Large intestine (tissue), 3 donors: ENCODE results near the gene LOXHD1. TPM values are rescaled to one million over a fixed set of nuclear protein-coding genes. Genes with fewer than 3 reads are reported as not detected.
A peak's percentile ranks its signal among the peaks of the same experiment; 100 is the strongest.

Experiments
- DNase-seq, 2 donors: peaks; one replicate each; pipeline versions ENCODE4 v3.0.0 to v3.0.0-alpha.2; 2013
- H3K27ac ChIP-seq: one replicate; pipeline ENCODE4 v1.5.1; 2013; ENCODE audit warnings: low read length
- H3K27me3 ChIP-seq: 2 replicates; pipeline ENCODE4 v1.6.1; 2013; ENCODE audit warnings: low read length; ENCODE audit not compliant: control insufficient read depth, insufficient read depth
- H3K36me3 ChIP-seq: 2 replicates; pipeline ENCODE4 v1.6.1; 2013; ENCODE audit warnings: low read length; ENCODE audit not compliant: control insufficient read depth, insufficient read depth
- H3K4me1 ChIP-seq: one replicate; pipeline ENCODE4 v1.6.1; 2013; ENCODE audit warnings: low read length; ENCODE audit not compliant: control insufficient read depth, insufficient read depth
- H3K4me3 ChIP-seq: one replicate; pipeline ENCODE4 v1.5.1; 2013; ENCODE audit warnings: low read length
- H3K9me3 ChIP-seq: one replicate; pipeline ENCODE4 v1.6.1; 2013; ENCODE audit warnings: mild to moderate bottlenecking, low read depth, low read length, moderate library complexity; ENCODE audit not compliant: control insufficient read depth
- WGBS: methylation state at CpG from one replicate; pipeline ENCODE4 v1.1.5; 2013; ENCODE audit warnings: low lambda C conversion rate; ENCODE audit not compliant: insufficient coverage; 5-methylcytosine and 5-hydroxymethylcytosine counted together
- polyA plus RNA-seq: library from polyadenylated mRNA; unstranded; fragments of 120-200 nt; gene quantifications from one replicate; pipeline ENCODE4 v1.2.1, GENCODE V29; 2013

The LOXHD1 gene
- polyA plus RNA-seq, 1 donor: 0.49 TPM

DNA sequence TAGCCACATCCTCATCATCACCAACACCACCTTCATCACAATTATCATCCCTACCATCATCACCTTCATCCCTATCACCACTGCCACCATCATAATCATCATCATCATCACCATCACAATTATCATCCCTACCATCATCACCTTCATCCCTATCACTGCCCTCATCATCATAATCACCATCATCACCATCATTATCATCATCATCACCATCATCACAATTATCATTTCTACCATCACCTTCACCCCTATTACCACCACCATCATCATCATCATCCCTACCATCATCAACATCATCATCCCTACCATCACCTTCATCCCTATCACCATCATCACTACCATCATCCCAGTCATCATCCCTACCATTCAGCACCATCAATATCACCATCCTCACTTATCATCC lies 140.5 kb downstream of the LOXHD1 start:
- H3K27me3 ChIP-seq: no peaks in the 10 kb centered on the region
- H3K4me3 ChIP-seq: no peak overlapping the region
- H3K9me3 ChIP-seq: no peaks in the 10 kb centered on the region
- H3K4me1 ChIP-seq: no peaks in the 10 kb centered on the region
- no peak for DNase-seq
- no peaks in the 10 kb centered on the region for H3K36me3 ChIP-seq
- H3K27ac ChIP-seq: no peak overlapping the region

DNA sequence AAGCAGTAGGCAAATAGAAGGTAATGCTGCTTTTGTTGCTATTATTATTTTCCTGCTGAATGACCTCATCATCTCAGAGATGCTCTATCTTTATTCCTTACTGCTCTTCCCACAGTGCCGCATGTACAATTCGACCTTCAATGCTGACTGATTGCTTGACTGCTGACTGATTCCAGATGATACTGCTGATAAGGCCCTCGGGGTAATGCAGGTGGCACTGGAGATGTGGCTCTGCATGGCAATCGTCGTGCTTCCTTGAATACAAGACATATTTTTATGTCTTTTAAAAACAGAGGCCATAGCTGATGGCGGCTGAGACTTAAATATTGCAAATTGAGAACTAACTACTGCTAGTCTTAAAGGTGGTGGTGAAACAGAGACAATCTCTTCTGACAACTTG lies 146.6 kb downstream of the LOXHD1 start:
- H3K4me1 ChIP-seq: no peaks in the 10 kb centered on the region
- DNase-seq: no peak
- H3K27ac ChIP-seq: no peak overlapping the region
- WGBS: no CpG with 5 or more reads among the region's 6 CpGs
- no peak overlapping the region for H3K4me3 ChIP-seq
- H3K9me3 ChIP-seq: no peaks in the 10 kb centered on the region
- H3K36me3 ChIP-seq: no peaks in the 10 kb centered on the region
- H3K27me3 ChIP-seq: no peaks in the 10 kb centered on the region

DNA sequence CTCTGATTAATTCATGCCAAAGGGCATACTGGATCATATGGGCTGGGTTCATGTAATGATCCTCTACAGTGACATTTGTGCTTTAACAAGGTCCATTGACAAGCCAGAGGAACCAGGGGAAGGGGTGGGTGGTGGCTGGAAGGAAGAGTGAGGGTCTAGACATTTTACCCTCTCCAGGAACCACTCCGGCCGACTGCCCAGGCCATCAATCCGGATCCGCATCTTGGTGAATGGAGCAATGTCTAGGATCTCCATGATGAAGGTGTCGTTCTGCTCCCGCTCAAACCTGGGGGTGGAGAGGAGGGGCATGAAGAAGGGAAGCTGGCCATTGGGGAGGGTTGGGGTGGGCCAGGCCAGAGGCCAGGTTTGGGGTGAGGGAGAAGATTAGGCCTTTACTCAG lies 147.5 kb downstream of the LOXHD1 start:
- Histone ChIP-seq H3K27ac (no peak overlapping the region), H3K4me3 (no peak overlapping the region), H3K9me3 (no peaks in the 10 kb centered on the region), H3K27me3 (no peaks in the 10 kb centered on the region), H3K36me3 (no peaks in the 10 kb centered on the region), H3K4me1 (no peaks in the 10 kb centered on the region)
- DNase-seq: no peak
- WGBS: no CpG with 5 or more reads among the region's 6 CpGs

DNA sequence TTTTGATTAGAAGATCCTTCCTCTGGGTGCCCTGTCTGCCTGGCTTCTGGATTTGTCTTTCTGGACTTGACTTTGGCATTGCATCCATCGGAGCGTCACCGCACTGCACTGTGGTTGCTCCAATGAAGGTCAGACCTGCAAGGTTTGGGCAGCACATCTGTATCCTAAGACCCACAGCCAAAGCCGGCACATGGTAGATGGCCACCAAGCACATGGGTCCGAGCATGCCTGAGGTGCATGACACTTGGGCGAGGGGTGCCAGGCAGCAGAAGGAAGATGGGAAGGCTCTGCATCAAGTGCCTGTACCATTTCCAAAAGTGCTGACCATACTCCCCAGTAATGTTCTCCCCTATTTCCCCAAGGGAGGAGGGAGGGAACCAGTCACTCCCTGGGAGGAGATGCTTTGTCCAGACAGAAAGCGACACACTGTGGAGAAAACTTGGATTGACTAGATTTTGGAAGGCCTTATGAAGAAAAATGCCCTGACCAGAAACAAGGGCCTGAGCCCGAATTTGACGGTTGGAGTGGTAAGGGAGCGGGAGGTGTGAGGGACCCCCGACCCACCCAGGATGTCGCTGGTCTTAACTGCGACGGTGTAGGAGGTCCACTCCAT lies 149.9 kb downstream of the LOXHD1 start:
- no peak for DNase-seq
- H3K4me3 ChIP-seq: no peak overlapping the region
- no CpG with 5 or more reads among the region's 14 CpGs for WGBS
- H3K27me3 ChIP-seq: no peaks in the 10 kb centered on the region
- no peak overlapping the region for H3K27ac ChIP-seq
- no peaks in the 10 kb centered on the region for H3K4me1 ChIP-seq
- no peaks in the 10 kb centered on the region for H3K36me3 ChIP-seq
- no peaks in the 10 kb centered on the region for H3K9me3 ChIP-seq

DNA sequence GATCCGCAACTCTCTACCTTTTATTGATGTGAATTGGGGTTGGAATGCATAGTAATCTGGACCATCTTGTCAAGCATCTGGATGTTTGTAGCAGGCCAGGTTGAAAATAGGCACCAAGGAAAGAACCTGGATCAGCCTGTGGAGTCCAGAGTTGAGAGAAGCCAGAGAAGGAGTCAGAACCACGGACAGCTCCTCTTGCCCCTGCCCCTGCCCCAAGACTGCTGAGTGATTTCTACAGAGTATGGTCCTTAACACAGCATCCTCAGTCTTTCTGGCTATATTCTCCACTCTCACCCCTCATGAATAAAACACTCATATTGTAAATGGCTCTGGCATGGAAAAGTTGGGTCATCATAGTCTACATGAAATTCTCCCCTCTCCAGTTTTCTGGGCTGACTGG lies 154.6 kb downstream of the LOXHD1 start:
- H3K27ac ChIP-seq: no peak overlapping the region
- no peaks in the 10 kb centered on the region for H3K36me3 ChIP-seq
- H3K4me1 ChIP-seq: no peaks in the 10 kb centered on the region
- no peaks in the 10 kb centered on the region for H3K9me3 ChIP-seq
- H3K4me3 ChIP-seq: no peak overlapping the region
- no peaks in the 10 kb centered on the region for H3K27me3 ChIP-seq
- no CpG with 5 or more reads among the region's 2 CpGs for WGBS
- peak in 1 of 2 donors; percentile 15 for DNase-seq

DNA sequence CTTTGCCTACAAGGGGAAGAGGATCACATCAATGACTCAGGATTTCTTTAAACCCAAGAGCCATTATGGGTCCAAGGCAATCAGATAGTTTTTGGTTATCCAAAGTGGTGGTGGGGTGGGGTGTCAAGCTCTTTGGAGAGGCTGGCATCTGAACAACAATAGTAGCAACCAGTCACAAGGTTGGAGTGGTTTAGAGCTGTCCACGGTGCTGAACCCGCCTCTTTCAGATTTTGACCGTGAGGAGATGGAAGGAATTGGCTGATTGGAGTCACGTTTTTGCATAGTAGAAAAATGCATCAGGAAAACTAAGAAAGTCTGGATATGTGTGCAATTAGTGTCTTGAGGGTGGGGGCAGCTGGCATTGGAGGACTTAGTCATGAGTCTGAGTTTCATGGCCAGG lies 159.9 kb downstream of the LOXHD1 start:
- no peaks in the 10 kb centered on the region for H3K27me3 ChIP-seq
- H3K27ac ChIP-seq: no peak overlapping the region
- H3K36me3 ChIP-seq: no peaks in the 10 kb centered on the region
- no peaks in the 10 kb centered on the region for H3K9me3 ChIP-seq
- H3K4me3 ChIP-seq: no peak overlapping the region
- no peaks in the 10 kb centered on the region for H3K4me1 ChIP-seq
- peak in 1 of 2 donors; percentile 11 for DNase-seq
- 0% methylated on average over 2 of the region's 4 CpGs for WGBS

DNA sequence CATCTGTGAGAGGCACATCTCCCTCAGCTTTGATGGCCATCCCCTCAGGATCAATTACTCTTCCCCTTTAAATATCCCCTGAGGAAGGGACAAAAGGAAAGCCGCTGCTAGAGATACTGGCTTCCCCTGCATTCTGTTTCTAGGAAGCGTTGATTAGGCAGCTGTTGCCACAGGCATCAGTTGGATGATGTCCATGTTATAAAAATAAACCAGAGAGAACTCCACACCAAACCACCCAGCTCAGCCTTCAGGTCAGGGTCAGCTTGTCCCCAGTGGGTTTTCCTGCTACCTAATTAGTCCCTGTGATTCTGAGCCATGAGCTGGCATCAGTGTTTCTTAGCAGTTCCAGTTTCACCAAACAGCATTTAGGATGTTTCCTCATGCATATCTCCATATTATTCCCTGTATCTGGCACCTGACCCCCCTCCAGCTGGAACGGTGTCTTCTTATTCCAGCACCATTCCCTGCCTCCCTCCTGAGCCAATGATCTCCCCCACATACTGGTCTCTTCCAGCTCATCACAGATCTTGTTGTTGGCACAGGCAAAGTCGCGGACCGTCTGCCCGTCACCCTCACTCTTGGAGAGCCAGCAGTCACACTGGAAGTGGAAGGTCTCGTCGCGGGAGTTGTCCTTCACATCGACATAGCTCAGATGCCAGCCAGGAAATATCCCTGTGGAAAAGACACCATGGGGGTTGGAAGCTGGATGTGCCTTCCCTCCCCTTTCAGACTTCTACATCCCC lies 168.4 kb downstream of the LOXHD1 start:
- no peak overlapping the region for H3K4me3 ChIP-seq
- no peaks in the 10 kb centered on the region for H3K9me3 ChIP-seq
- DNase-seq: no peak
- WGBS: 100% methylated on average over 1 of the region's 11 CpGs
- peaks cover 9% of the 10 kb centered on the region for H3K27me3 ChIP-seq
- H3K36me3 ChIP-seq: no peaks in the 10 kb centered on the region
- H3K27ac ChIP-seq: no peak overlapping the region
- H3K4me1 ChIP-seq: no peaks in the 10 kb centered on the region

DNA sequence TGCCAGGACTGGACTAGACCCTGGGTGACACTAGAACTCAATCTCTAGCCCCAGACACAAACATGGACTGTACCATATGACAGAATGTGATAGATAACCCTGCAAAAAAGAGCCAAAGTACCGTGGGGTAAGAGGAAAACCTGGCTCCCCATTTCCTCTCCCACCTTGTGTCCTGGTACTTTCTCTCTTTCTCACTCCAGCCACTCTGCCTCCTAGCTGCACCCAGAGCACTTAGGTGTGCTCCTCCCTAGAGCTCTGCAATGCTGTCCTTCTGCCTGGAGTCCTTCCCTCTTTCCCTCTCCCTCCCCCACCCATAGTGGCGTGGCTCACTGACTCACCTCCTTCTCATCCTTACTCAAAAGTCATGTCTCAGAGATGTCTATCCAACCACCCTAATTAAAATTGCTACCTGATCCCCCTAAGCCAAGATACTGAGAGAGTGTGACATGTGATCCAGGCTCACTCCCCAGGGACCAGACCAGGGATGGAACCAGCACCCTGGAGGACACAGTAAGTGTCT lies 171.3 kb downstream of the LOXHD1 start:
- Histone ChIP-seq H3K9me3 (no peaks in the 10 kb centered on the region), H3K36me3 (no peaks in the 10 kb centered on the region), H3K27me3 (peaks cover 9% of the 10 kb centered on the region), H3K4me3 (no peak overlapping the region), H3K4me1 (no peaks in the 10 kb centered on the region), H3K27ac (no peak overlapping the region)
- DNase-seq: no peak
- no CpG with 5 or more reads among the region's 2 CpGs for WGBS

DNA sequence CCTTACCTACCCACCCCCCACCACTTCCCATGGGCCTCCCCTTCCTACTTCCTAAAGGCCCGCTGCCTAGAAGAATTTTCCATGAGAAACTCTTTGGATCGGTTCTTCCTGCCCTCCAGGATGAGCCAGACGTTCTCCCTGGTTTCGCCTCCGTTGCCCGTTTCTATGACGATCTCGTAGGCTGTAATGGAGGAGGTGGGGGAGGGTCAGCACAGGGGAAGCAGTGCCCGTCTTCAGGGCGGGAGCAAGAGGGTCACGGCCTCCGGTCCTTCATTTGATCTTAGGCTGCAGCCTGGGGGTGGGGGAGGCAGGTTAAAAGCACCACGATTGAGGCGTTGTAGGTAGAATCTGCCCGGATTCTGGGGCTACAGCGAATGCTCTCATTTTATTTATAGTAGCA lies 172.0 kb downstream of the LOXHD1 start:
- H3K4me1 ChIP-seq: no peaks in the 10 kb centered on the region
- H3K9me3 ChIP-seq: no peaks in the 10 kb centered on the region
- no CpG with 5 or more reads among the region's 16 CpGs for WGBS
- no peak overlapping the region for H3K27ac ChIP-seq
- H3K4me3 ChIP-seq: no peak overlapping the region
- H3K36me3 ChIP-seq: no peaks in the 10 kb centered on the region
- peaks cover 9% of the 10 kb centered on the region for H3K27me3 ChIP-seq
- DNase-seq: no peak

DNA sequence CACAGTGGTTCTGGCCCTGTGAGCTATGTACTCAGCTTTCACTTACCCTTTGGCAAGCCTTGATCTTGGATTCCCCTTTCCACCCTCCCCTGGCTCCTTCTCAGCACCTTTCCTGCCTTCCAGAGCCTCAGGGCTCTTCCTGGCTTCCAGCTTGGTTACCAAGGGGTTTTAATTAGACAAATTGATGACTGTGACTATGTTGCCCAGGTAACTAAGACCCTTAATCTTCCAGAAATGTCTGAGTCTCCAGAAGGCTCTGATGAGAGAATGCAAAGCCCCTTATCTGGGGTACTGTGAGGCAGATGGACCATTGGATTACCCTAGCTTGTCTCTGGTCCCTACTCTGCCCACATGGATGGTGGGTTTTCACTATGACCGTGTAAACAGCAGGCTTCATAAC lies 174.2 kb downstream of the LOXHD1 start:
- Histone ChIP-seq H3K36me3 (no peaks in the 10 kb centered on the region), H3K27ac (no peak overlapping the region), H3K27me3 (peaks cover 9% of the 10 kb centered on the region), H3K4me3 (no peak overlapping the region), H3K4me1 (no peaks in the 10 kb centered on the region), H3K9me3 (no peaks in the 10 kb centered on the region)
- no peak for DNase-seq
- no CpG with 5 or more reads among the region's 1 CpG for WGBS

DNA sequence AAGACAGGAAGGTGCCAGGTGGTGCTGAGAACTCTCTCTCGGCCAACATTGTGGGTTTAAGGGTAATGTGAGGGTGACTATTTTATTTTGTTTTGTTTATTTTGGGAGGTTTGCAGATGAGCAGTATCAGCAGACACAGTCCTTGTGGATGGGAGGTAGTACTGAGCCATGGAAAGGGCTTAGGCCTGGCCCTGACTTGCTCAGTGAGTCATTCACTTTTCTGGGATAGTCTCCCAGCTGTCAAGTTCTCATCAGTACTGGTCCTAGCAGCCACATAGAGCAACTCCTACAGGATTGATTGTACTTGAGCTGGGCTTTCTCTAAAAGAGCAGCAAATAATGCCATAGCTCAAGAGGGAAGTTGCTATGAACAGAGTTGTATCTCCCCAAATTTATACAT lies 175.2 kb downstream of the LOXHD1 start:
- Histone ChIP-seq H3K9me3 (no peaks in the 10 kb centered on the region), H3K27ac (no peak overlapping the region), H3K4me3 (no peak overlapping the region), H3K27me3 (peaks cover 9% of the 10 kb centered on the region), H3K4me1 (no peaks in the 10 kb centered on the region), H3K36me3 (no peaks in the 10 kb centered on the region)
- DNase-seq: no peak
- no CpG with 5 or more reads among the region's 1 CpG for WGBS
